Tibial nerve (tissue), 4 donors: ENCODE results near the gene WDR53.

Experiments
- EP300 ChIP-seq, 2 donors: sonication (generic); formaldehyde crosslinking; IDR thresholded peaks; one replicate each; pipeline ENCODE4 v1.6.1; 2017; ENCODE audit warnings: antibody characterized with exemption in 2 of 2, mild to moderate bottlenecking in 1 of 2
- POLR2A ChIP-seq, 2 donors: fragments of 450-650 bp; IDR thresholded peaks; one replicate each; pipeline ENCODE4 v1.6.1; 2017; ENCODE audit warnings: antibody characterized with exemption in 2 of 2, mild to moderate bottlenecking in 2 of 2, moderate library complexity in 2 of 2
- TF ChIP-seq, protein P1 (sequence below), 5 experiments: fragments of 200-600 bp in 3 of 5; fragments of 450-650 bp in 2 of 5; sonication (generic) in 3 of 5; IDR thresholded peaks; one replicate each; pipeline ENCODE4 v1.5.1; 2016 to 2019; ENCODE audit warnings: antibody characterized with exemption in 5 of 5, mild to moderate bottlenecking in 3 of 5, moderate library complexity in 2 of 5

DNA sequence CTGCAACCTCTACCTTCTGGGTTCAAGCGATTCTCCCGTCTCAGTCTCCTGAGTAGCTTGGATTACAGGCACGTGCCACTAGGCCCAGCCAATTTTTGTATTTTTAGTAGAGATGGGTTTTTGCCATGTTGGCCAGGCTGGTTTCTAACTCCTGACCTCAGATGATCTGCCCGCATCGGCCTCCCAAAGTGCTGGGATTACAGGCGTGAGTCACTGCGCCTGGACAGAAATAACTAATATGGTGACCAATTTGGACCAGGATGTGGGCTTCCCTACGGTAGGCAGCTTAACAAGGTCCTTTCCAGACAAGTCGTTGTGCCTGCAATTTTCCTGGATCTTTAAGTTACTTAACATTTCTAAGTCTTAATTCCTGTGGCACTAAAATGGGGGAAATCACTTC lies 14.8 kb downstream of the WDR53 start:
- TF ChIP-seq POLR2A (IDR thresholded peaks at IDR 0.05): no peak
- TF ChIP-seq EP300 (IDR thresholded peaks at IDR 0.05): no peak
- TF ChIP-seq, protein P1, sequence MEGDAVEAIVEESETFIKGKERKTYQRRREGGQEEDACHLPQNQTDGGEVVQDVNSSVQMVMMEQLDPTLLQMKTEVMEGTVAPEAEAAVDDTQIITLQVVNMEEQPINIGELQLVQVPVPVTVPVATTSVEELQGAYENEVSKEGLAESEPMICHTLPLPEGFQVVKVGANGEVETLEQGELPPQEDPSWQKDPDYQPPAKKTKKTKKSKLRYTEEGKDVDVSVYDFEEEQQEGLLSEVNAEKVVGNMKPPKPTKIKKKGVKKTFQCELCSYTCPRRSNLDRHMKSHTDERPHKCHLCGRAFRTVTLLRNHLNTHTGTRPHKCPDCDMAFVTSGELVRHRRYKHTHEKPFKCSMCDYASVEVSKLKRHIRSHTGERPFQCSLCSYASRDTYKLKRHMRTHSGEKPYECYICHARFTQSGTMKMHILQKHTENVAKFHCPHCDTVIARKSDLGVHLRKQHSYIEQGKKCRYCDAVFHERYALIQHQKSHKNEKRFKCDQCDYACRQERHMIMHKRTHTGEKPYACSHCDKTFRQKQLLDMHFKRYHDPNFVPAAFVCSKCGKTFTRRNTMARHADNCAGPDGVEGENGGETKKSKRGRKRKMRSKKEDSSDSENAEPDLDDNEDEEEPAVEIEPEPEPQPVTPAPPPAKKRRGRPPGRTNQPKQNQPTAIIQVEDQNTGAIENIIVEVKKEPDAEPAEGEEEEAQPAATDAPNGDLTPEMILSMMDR (IDR thresholded peaks at IDR 0.05): no peak
